HG03432 (cell line): Measurements from ENCODE around the gene NBPF3.
"Not testable (repeated sequence)": the region's sequence is repeated elsewhere in the genome, so short reads cannot be mapped to it uniquely, and the experiment has no call there.

Source experiments
- ATAC-seq: cut with Tn5 transposase; IDR thresholded peaks from one replicate; pipeline ENCODE4 v1.9.1; 2021; ENCODE audit warnings: mild to moderate bottlenecking, moderate library complexity; ENCODE audit not compliant: unreplicated experiment

NBPF3 gene

GRCh38 chr1:21517161-21517589, 77.2 kb downstream of the NBPF3 start:
- ATAC-seq = no peak

DNA sequence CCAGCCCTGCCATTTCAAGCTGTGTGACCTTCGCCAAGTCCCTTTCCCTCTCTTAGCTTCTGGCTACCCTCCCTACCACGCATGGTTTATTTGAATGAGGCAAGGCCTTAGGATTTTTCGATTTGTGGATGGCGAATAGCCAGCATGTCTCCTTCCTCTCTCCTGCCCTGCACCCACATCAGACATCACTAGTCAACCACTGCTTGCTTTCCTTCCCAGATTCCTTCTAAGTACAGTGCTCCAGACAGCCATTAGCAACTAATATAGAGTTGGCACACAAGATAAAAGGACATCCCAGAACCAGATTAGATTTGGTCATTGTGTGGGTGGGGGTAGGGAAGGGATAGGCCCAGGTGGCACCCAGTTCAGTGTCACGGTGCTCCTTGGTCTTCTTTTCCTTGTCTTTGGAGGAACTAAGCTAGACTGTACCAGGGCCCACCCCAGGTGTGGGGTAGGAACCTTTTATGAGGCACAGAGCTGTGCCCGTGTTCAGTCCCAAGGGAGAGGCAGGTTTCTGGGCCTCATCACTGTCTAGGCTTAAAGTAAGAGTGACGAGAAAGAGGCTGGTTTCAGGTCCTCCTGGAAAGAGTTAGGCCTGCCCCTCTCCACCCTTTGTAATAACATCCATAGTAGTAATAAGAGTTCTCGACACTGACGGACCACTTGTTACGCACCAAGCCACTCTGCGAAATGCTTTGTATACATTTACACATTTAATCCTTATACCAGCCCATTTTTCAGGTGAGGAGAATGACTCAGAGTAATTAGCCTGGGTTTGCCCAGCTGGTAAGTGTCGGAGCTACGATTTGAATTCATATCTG, 77.9 kb downstream of the NBPF3 start:
- ATAC-seq = no peak

- ATAC-seq = no peak
Observed at GRCh38 chr1:21518774-21519455, 79.0 kb downstream of the NBPF3 start.

- ATAC-seq = not testable (repeated sequence)
Observed at GRCh38 chr1:21519486-21520070, 79.6 kb downstream of the NBPF3 start.

DNA sequence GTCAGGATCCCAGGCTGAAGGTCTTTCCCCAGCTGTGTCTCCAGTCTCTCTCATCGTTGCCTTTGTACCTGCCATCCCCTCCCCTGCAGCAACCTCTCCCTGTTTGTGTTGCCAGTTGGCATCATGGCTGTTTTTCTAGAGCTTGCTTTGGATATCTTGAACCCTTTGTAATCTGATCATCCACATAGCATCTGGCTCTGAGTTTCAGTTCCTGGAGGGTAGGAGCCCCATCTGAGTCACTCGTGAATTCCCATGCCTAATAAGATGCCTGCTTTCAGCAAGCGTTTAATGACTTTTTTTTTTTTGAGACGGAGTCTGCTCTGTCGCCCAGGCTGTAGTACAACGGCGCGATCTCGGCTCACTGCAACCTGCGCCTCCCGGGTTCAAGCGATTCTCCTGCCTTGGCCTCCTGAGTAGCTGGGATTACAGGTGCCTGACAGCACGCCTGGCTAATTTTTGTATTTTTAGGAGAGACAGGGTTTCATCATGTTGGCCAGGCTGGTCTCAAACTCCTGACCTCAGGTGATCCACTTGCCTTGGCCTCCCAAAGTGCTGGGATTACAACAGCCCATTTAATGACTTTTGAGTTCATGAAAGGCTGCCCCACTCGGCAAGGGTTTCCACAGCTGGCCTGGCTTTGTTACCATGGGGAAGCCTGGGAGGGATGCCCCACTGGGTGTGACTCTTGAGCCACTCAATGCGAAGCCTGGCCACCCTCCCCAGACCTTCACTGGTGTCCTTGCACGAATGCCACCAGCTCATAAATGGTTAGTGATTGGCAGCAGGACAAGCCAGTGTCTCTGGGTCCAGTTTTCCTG, 81.2 kb downstream of the NBPF3 start:
- no peak for ATAC-seq

DNA sequence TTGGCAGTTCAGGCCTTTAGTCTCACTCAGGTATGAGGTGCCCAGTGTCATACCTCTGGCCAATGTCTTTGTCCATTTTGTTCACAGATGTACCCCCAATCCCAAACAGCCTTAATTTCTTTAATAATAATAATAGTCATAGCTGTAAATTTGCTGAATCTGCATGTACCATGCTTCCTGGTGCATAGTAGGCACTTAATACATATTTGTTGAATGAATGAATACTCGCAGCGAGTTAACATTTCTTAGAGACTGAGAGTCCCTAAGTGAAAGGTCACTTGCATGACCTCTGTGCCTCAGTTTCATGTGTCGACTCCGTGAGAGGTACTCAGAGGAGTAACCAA, 81.8 kb downstream of the NBPF3 start:
- ATAC-seq = no peak

GRCh38 chr1:21522525-21523038, 82.6 kb downstream of the NBPF3 start:
- no peak for ATAC-seq

GRCh38 chr1:21523297-21523813, 83.4 kb downstream of the NBPF3 start:
- no peak for ATAC-seq

GRCh38 chr1:21524220-21524619, 84.3 kb downstream of the NBPF3 start:
- ATAC-seq = no peak

GRCh38 chr1:21524686-21525339, 84.9 kb downstream of the NBPF3 start:
- ATAC-seq = no peak

GRCh38 chr1:21525340-21525717, 85.4 kb downstream of the NBPF3 start:
- no peak for ATAC-seq

DNA sequence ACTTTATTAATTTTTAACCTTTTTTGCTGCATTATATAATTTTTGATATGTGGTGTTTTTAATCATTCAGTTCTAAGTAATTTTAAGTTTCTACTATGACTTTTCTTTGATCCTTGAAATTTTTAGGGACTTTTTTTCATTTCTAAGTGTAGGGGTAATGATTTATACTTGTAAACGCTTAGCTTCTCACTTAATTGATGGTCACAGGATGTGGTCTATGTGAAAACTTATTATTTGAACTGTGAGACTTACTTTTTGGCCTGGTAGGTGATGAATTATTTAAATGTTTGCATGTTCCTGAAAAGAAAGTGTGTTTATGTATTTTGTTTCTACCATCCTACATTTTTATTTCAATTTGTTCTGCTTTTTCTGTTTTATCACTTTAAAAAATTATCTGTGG, 86.5 kb downstream of the NBPF3 start:
- ATAC-seq = no peak

DNA sequence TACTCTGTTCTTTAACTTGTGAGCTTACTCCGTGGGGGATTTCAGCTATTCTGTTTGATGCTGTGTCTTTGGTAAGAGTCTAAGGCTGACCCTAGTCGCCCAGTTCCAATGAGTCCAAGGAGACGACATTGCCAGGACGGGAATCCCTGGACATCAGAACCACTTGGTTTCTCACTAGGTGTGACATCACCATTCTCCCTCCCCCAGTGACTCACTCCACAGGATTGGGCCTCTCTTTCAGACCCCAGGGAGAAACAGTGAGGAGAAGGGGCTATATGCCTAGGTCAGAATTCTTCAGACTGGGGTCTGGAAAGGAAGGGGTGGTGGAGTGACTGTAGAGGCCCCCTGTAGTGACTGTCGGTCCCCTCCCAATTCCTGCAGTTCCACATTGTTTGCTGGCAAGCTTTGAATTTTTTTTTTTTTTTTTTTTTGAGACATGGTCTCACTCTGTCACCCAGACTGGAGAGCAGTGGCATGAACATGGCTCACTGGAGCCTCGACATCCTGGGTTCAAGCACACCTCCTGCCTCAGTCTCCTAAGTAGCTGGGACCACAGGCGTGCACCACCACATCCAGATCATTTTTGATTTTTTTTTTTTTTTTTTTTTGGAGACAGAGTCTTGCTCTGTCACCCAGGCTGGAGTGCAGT, 90.6 kb downstream of the NBPF3 start:
- ATAC-seq = no peak

GRCh38 chr1:21531241-21531640, 91.3 kb downstream of the NBPF3 start:
- no peak for ATAC-seq

GRCh38 chr1:21532496-21532895, 92.6 kb downstream of the NBPF3 start:
- ATAC-seq = no peak

- ATAC-seq = no peak
Observed at GRCh38 chr1:21532992-21533534, 93.1 kb downstream of the NBPF3 start.

- ATAC-seq = no peak
Observed at GRCh38 chr1:21534146-21534545, 94.2 kb downstream of the NBPF3 start.
